ENCODE results near the gene H19.

DNA sequence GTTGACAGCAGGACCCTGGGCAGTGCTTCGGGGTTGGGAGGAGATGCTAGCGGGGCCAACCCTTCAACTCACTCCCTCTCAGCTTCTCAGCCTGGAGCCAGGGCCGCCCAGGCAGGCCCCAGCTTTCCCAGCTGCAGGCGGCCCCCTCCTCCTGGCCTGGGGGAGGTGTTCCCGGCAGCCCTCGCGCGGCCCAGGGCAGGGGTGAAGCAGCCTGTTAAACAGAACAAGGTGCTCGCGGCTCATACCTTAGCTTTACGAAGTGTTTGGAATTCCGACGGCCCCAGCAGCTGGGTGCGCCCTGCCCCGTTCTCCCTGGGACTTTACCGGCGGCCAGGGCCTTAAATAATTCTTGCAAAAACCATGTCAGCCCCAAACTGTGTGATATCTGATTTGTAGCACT, 33.3 kb downstream of the H19 start:
- TF ChIP-seq, protein P1, sequence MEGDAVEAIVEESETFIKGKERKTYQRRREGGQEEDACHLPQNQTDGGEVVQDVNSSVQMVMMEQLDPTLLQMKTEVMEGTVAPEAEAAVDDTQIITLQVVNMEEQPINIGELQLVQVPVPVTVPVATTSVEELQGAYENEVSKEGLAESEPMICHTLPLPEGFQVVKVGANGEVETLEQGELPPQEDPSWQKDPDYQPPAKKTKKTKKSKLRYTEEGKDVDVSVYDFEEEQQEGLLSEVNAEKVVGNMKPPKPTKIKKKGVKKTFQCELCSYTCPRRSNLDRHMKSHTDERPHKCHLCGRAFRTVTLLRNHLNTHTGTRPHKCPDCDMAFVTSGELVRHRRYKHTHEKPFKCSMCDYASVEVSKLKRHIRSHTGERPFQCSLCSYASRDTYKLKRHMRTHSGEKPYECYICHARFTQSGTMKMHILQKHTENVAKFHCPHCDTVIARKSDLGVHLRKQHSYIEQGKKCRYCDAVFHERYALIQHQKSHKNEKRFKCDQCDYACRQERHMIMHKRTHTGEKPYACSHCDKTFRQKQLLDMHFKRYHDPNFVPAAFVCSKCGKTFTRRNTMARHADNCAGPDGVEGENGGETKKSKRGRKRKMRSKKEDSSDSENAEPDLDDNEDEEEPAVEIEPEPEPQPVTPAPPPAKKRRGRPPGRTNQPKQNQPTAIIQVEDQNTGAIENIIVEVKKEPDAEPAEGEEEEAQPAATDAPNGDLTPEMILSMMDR (IDR thresholded peaks at IDR 0.05), result no peak
- TF ChIP-seq, protein P2, sequence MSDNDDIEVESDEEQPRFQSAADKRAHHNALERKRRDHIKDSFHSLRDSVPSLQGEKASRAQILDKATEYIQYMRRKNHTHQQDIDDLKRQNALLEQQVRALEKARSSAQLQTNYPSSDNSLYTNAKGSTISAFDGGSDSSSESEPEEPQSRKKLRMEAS (IDR thresholded peaks at IDR 0.05; ENCODE audit: low read depth), result no peak
- TF ChIP-seq EP300 (IDR thresholded peaks at IDR 0.05; ENCODE audit: borderline replicate concordance in 1 of 2, low read depth in 1 of 2, low read length in 1 of 2) (no peak), POLR2AphosphoS5 (IDR thresholded peaks at IDR 0.05; ENCODE audit: low read depth, low read length) (no peak), TCF12 (IDR thresholded peaks at IDR 0.05) (no peak), RCOR1 (IDR thresholded peaks at IDR 0.05; ENCODE audit: low read length) (no peak), YY1 (IDR thresholded peaks at IDR 0.05; ENCODE audit: low read depth) (no peak), SIN3A (IDR thresholded peaks at IDR 0.05; ENCODE audit: borderline replicate concordance, low read depth, low read length) (no peak), ELF1 (IDR thresholded peaks at IDR 0.05) (no peak), MXI1 (IDR thresholded peaks at IDR 0.05; ENCODE audit: low read depth, low read length) (no peak), GABPA (IDR thresholded peaks at IDR 0.05; ENCODE audit: low read depth) (no peak)
- TF ChIP-seq, protein P3, sequence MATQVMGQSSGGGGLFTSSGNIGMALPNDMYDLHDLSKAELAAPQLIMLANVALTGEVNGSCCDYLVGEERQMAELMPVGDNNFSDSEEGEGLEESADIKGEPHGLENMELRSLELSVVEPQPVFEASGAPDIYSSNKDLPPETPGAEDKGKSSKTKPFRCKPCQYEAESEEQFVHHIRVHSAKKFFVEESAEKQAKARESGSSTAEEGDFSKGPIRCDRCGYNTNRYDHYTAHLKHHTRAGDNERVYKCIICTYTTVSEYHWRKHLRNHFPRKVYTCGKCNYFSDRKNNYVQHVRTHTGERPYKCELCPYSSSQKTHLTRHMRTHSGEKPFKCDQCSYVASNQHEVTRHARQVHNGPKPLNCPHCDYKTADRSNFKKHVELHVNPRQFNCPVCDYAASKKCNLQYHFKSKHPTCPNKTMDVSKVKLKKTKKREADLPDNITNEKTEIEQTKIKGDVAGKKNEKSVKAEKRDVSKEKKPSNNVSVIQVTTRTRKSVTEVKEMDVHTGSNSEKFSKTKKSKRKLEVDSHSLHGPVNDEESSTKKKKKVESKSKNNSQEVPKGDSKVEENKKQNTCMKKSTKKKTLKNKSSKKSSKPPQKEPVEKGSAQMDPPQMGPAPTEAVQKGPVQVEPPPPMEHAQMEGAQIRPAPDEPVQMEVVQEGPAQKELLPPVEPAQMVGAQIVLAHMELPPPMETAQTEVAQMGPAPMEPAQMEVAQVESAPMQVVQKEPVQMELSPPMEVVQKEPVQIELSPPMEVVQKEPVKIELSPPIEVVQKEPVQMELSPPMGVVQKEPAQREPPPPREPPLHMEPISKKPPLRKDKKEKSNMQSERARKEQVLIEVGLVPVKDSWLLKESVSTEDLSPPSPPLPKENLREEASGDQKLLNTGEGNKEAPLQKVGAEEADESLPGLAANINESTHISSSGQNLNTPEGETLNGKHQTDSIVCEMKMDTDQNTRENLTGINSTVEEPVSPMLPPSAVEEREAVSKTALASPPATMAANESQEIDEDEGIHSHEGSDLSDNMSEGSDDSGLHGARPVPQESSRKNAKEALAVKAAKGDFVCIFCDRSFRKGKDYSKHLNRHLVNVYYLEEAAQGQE (IDR thresholded peaks at IDR 0.05; ENCODE audit: low read depth, low read length), result no peak
- TF ChIP-seq, protein P4, sequence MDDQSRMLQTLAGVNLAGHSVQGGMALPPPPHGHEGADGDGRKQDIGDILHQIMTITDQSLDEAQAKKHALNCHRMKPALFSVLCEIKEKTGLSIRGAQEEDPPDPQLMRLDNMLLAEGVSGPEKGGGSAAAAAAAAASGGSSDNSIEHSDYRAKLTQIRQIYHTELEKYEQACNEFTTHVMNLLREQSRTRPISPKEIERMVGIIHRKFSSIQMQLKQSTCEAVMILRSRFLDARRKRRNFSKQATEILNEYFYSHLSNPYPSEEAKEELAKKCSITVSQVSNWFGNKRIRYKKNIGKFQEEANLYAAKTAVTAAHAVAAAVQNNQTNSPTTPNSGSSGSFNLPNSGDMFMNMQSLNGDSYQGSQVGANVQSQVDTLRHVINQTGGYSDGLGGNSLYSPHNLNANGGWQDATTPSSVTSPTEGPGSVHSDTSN (IDR thresholded peaks at IDR 0.05), result no peak
